Activated CD8-positive, alpha-beta memory T cell treated with anti-CD3 and anti-CD28 coated beads, Interleukin-2, amount 50 U/mL, for 4 hours (primary cell): Measurements from ENCODE around the gene RAB3A.
"Not testable (repeated sequence)": the region's sequence is repeated elsewhere in the genome, so short reads cannot be mapped to it uniquely, and the experiment has no call there.

ENCODE experiments used
- DNase-seq: peaks from one replicate; pipeline ENCODE4 v3.0.0-alpha.2; 2020

RAB3A gene

DNA sequence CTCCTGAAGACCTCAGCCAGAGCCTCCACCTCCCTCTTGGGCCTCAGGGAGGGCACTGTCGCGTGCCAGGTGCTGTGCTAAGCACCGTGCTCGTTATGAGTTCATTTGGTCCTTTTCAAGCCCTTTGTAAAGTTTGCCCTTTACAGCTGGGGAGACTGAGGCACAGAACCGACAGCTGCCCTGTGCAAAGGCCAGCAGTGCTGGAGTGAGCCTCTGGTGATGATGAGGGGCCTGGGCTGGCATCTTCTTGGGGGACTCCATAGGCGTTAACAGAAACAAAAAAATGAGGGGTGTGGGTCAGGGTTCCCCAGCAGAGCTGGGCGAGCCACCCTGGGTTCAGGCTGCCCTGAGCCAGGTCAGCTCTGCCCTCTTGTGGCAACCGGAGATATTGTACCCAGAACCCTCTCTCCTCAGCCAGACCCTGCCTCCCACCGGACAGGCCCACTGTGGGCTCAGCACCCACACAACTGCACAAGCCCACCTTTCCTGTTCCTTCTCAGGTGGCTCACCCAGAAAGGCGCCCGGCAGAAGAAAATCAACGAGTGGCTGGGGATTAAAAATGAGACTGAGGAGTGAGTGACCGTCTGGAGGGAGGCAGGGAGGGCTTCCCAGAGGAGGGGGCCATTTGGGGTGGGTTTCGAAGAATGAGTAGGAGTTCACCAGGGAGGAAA, 35.7 kb downstream of the RAB3A start:
- DNase-seq = peak; percentile 65

DNA sequence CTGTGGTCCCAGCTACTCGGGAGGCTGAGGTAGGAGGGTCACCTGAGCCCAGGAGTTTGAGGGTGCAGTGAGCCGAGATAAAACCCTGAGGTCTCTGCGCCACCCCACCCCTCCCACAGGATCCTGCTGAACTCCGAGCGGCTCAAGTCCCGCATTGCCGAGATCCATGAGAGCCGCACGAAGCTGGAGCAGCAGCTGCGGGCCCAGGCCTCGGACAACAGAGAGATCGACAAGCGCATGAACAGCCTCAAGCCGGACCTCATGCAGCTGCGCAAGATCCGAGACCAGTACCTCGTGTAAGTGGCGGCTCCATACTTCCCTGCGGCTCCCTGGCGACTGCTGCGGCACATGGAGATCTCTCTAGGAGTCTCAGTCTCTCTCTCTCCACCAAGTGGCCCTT, 36.8 kb downstream of the RAB3A start:
- DNase-seq = no peak

DNA sequence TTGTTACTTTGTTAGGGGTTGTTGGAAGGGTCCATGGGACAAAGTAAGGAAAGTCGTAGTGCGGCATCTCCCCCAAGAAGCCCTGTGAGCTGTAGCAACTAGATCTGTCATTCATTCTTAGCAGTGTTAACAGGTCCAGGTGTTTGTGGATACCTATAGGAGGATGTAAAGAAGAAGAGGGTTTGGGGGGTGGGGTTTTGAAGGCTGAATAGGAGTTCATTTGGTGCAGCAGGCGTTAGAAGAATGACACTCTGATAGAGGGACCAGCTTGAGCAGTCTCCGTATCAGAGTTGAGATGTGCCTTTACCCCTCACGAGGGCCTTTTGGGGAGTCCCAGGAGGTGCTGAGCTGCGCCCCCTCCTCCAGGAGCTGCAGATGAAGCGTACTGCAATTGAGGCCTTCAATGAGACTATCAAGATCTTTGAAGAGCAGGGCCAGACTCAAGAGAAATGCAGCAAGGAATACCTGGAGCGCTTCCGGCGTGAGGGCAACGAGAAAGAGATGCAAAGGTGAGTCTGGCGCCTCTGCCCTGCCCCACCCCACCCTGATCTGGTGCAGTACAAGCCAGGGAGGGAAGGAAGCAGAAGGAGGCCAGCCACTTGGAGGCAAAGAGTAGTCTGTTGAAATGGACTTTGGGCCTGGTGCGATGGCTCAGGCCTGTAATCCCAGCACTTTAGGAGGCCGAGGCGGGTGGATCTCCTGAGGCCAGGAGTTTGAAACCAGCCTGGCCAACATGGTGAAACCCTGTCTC, 37.9 kb downstream of the RAB3A start:
- no peak for DNase-seq

DNA sequence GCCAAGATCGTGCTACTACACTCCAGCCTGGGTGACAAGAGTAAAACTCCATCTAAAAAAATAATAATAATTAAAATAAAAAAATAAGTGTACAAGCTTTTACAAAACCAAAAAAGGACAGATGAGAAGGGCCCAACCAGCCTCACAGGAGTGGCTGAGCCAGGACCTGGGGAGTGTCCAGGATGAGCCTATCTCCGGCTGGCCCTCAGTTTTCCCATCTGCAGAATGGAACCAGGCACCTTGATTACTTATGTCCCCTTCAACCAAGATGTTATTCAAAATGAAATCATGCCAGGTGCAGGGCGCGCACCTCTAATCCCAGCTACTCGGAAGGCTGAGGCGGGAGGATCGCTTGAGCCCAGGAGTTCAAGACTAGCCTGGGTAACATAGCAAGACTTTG, 39.8 kb downstream of the RAB3A start:
- no peak for DNase-seq

GRCh38 chr19:18161636-18162002, 42.2 kb downstream of the RAB3A start:
- no peak for DNase-seq

DNA sequence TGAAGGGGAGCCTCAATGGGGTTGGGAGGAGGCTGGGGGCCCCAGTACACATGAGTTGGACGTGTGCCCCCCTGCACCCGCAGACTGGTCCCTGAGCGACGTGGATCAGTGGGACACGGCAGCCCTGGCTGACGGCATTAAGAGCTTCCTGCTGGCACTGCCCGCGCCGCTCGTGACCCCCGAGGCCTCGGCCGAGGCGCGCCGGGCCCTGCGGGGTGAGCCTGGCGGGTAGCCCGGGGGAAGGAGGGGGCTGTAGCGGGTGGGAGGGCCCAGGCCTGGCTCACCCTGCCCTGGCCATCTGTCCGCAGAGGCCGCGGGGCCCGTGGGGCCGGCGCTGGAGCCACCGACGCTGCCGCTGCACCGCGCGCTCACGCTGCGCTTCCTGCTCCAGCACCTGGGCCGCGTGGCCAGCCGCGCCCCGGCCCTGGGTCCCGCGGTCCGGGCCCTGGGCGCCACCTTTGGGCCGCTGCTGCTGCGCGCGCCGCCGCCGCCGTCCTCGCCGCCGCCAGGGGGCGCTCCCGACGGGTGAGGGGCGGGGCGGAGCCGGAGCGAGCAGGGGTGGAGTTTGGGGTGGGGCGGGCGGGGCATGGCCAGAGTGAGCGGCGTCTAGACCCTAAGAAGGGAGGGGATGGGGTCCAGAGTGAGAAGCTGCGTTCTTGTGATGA, 42.7 kb downstream of the RAB3A start:
- peak; percentile 82 for DNase-seq

- no peak for DNase-seq
Measured at GRCh38 chr19:18160493-18160970, 43.3 kb downstream of the RAB3A start.

DNA sequence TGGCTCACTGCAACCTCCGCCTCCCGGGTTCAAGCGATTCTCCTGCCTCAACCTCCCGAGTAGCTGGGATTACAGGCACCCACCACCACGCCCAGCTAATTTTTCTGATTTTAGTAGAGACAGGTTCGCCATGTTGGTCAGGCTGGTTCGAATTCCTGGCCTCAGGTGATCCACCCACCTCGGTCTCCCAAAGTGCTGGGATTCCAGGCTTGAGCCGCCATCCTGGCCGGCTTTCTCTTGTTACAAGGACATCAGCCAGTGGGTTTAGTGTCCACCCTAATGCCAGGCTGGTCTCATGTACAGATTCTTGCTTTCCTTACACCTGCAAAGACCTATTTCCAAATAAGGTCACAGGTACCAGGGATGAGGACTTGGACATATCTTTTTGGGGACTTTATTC, 44.0 kb downstream of the RAB3A start:
- no peak for DNase-seq

DNA sequence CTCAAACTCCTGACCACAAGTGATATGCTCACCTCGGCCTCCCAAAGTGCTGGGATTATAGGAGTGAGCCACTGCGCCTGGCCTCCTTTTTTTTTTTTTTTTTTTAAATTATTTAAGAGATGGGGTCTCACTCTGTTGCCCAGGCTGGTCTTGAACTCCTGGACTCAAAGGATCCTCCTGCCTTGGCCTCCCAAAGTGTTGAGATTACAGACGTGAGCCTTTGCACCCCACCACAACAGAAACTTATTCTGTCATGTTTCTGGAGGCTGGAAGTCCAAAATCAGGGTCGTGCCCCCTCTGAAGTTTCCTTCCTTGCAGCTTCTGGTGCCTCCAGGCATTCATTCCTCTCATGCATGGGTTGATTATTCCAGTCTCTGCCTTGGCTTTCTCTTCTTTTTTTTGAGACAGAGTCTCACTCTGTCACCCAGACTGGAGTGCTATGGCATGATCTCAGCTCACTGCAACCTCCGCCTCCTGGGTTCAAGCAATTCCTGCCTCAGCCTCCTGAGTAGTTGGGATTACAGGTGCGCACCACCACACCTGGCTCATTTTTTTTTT, 44.7 kb downstream of the RAB3A start:
- DNase-seq = not testable (repeated sequence)

- DNase-seq = no peak
Measured at GRCh38 chr19:18158467-18158866, 45.4 kb downstream of the RAB3A start.

DNA sequence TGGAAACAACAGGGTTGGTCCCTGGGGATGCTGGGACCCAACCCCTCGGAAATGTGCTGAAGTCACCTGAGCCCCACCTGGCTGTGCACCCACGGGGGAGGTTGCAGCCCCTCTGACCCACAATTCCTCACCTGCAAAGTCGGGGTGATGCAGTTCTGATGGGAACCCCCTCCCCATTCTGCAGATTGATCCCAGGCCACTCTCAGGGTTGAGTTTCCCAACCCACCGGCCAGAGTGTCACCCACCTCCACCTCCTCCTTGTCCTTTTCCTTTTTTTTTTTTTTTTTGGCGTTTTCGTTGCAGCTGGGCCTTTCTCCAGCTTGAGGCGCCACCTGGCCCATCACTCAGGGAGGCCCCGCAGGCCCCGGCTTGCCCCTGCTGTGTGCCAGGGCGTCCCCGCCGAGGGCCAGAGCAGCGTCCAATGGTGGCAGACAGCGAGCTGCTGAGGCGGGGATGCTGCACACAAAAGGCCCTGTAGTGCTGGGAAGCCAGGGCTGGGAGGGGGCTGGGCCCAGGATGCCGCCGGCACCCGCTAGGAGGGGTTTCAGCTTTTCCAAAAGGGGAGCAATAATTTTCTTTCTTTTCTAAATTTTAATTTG, 46.3 kb downstream of the RAB3A start:
- DNase-seq = no peak

DNA sequence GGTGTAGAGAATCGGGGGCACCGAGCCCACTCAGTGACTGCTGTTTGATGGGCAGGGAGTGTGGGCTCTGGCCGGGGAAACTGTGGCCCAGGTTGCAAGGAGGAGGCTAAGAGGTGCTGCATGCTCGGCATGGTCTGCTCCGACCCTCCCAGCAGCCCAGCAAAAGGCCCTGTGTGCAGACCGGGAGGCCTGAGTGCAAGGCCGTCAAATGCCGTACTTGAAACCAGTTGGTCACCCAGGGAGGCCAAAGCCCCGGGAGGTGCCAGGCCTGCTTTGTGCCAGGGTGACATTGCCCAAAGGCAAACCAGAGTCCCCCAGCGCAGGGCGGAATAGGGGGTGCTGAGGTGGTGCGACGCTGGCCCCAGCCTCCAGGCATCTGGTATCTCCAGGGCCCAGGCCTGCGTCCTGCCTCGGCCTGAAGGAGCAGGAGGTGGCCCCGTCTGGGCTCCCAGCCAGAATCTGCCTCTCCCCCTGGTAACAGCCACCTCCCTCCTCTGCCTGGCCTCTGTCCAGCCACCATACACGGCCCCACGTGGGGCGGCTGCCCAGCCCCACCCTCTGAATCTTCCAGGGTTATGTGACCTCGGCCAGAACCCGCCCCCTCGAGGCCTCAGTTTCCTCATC, 46.9 kb downstream of the RAB3A start:
- no peak for DNase-seq

- no peak for DNase-seq
Measured at GRCh38 chr19:18156268-18156667, 47.6 kb downstream of the RAB3A start.

- no peak for DNase-seq
Measured at GRCh38 chr19:18155095-18156087, 48.5 kb downstream of the RAB3A start.

DNA sequence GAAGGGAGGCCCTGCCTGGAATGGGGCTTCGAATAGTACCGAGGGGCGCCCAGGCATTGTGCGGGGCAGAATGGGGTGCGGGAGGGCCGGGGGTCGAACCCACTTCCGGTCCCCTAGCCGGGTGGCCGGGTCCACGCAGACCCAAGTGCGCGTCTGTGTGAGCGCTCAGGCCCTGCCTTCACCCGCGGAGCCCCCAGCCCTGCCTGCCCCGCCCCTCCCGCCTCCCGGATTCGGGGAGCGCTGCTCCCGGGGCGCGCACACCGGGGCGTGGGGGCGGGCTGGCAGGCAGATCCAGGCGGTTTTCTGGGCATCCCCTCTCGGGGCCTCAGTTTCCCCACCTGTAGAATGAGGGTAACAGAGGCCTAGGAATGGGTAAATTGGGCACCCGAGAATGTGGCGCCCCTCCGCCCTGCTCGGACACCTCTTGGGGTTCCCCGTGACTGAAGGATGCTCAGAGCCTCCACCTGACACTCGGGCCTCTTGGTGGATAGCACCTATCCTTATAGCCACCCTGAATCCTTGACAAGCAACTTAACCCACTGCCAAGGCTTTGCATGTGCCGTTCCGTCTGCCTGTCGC, 50.2 kb downstream of the RAB3A start:
- DNase-seq = peak; percentile 40

- peak; percentile 99 for DNase-seq
Measured at GRCh38 chr19:18152817-18153555, 50.9 kb downstream of the RAB3A start, which contains the start of gene PIK3R2. TSS of gene PIK3R2 (plus strand) at chr19:18153163. CDS start at chr19:18155880, 2,717 bp downstream.

DNA sequence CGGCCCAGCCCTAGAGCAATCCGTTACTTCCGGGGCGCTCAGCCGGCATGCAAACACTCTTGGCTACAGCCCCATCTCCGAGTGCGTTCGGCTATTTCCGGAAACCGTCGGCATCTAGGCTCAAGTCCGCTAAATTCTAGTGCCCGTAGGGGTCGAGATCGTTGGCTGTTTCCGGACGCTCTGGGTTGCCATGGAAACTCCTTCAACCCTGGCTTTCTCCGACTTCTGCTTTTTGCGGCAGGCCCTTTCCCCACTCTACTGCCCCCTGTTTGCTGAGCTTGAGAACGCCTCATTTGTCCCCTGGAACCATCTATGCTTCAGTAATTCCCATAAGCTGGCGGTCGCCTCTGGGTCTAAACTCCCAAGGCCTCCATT, 51.4 kb downstream of the RAB3A start:
- DNase-seq = peak; percentile 96

- no peak for DNase-seq
Measured at GRCh38 chr19:18150776-18151624, 52.8 kb downstream of the RAB3A start.

DNA sequence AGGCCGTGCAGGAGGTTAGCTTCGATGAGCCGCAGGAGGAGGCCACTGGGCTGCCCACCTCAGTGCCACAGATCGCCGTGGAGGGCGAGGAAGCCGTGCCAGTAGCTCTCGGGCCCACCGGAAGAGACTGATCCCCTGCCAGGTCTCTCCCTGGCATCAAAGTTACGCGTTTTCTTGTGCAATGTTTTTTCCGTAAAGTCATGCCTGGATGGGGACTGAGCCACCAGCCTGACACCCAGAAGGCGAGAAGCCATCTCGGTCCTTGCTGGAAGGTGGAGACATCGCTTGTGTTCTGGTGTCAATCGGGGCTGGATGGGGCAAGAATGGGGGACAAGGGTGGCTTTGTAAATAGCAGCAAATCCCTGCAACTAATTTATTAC, 54.3 kb downstream of the RAB3A start:
- no peak for DNase-seq
